GM10266 (cell line): Measurements from ENCODE around the gene E4F1.

Experiments
- DNase-seq: peaks from one replicate; pipeline ENCODE4 v3.0.0; 2012; ENCODE audit errors: extremely low spot score
- CTCF ChIP-seq: IDR thresholded peaks from 2 replicates; pipeline ENCODE4 v1.5.1; 2012; ENCODE audit warnings: mild to moderate bottlenecking, low read depth; ENCODE audit not compliant: control insufficient read depth, insufficient read depth; ENCODE audit errors: missing control alignments

E4F1 gene

GRCh38 chr16:2231016-2231931 is 7.9 kb downstream of the E4F1 start:
- DNase-seq, result no peak

GRCh38 chr16:2232094-2232990 is 9.0 kb downstream of the E4F1 start:
- no peak for DNase-seq
- no peak for TF ChIP-seq CTCF

More at GRCh38 chr16:2231016-2231931, 7.9 kb downstream of the E4F1 start:
- no peak for TF ChIP-seq CTCF

GRCh38 chr16:2233046-2233775 is 9.8 kb downstream of the E4F1 start:
- DNase-seq, result no peak
- TF ChIP-seq CTCF, result no peak

GRCh38 chr16:2233872-2234812 is 10.8 kb downstream of the E4F1 start:
- no peak for DNase-seq

GRCh38 chr16:2234813-2235170 is 11.4 kb downstream of the E4F1 start:
- DNase-seq, result no peak
- TF ChIP-seq CTCF, result no peak

More at GRCh38 chr16:2233872-2234812, 10.8 kb downstream of the E4F1 start:
- TF ChIP-seq CTCF, result no peak

DNA sequence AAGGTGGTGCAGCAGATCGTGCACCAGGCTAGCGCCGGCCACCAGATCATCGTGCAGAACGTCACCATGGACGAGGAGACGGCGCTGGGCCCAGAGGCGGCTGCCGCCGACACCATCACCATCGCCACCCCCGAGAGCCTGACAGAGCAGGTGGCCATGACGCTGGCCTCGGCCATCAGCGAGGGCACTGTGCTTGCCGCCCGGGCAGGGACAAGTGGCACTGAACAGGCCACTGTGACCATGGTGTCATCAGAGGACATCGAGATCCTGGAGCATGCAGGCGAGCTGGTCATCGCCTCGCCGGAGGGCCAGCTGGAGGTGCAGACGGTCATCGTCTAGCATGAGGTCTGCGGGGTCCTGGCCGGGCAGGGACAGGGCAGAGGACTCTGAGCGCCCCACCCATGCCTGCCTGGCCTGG is 11.9 kb downstream of the E4F1 start:
- no peak for DNase-seq
- TF ChIP-seq CTCF, result no peak
